ENCODE data around the gene EEF1A2.

The EEF1A2 gene

DNA sequence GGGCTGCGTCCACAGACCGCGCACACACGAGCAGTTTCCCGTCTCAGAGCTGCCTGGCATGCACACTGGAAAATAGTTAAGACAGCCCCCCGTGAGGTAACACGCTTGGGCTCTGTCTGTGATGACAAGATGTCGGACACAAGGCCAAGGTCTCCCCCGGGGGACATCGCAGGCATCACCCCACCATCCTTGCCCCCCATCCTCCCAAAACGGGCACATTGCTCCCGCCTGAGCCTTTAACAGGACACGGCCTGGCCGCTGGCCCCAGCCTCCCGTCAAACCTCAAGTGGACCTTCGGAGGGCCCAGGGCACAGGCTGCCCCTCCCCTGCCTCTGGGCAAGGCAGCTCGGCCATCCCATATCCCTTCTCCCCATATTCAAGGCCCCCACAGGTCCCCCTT, 32.0 kb downstream of the EEF1A2 start:
- DNase-seq, result no peak

DNA sequence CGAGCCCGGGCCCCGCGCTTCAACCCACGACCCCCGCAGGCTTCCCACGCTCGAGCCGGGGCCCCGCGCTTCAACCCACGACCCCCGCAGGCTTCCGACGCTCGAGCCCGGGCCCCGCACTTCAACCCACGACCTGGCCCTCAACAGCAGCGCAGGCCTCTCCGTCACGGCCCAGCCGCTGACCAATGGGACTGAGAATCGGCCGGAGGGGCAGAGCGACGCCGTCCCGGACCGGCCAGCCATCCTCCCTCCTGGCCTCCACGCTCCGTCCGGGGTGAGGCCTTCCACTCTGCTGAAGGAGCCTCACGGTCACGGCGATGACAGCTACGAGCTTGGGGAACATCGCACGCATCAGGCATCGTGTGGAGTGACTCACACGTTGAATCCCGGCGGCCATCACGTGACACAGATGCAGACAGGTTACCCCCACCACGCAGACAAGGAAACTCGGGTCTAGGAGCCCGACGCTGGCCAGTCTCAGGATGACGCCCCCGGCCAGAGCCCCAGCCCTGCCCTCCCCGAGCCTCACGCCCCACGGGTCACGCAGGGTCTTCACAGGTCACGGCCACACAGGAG, 32.5 kb downstream of the EEF1A2 start:
- DNase-seq, result no peak

GRCh38 chr20:63465380-63466249, 33.3 kb downstream of the EEF1A2 start:
- no peak for DNase-seq

GRCh38 chr20:63464289-63464635, 34.6 kb downstream of the EEF1A2 start:
- no peak for DNase-seq

DNA sequence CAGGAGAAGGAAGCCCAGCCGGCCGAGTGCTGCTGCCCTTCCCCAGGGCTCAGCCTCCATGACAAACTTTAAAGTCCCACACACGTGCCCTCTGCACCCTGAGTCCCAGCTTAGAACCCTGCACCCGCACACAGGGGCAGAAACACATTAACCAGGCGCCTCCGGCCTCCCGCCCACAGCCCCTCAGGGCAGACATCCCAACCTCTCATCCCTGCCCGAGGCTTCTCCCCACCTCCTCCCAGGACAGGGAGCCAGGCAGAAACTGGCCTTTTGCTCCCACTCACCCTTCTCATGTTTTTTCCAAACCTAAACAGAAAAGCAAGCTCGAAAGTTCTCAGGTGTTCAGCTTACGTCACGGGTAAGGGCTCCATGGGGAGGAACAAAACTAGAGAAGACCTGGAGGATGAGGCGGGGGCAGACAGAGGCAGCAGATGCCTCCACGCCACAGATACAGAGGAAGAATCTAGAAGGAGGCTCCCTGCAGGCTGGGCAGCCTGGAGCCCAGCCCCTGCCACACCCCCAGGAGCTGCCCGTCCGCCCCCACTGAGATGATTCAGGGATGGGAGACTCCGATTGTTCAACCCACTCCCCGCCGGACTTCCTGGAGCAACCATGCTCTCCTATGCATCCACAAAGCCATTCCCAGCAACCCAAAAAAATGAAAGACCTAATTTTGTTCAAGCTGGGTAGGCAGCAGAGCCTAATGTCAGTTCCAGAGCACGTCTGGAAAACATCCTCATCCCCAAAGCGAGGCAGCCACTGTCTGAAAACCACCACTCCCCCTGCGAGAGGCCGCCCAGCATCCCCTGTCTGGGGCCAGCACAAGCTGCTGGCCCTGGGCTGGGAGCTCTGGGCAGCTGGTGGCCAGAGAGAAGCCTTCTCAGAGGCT, 35.2 kb downstream of the EEF1A2 start:
- DNase-seq, result no peak

DNA sequence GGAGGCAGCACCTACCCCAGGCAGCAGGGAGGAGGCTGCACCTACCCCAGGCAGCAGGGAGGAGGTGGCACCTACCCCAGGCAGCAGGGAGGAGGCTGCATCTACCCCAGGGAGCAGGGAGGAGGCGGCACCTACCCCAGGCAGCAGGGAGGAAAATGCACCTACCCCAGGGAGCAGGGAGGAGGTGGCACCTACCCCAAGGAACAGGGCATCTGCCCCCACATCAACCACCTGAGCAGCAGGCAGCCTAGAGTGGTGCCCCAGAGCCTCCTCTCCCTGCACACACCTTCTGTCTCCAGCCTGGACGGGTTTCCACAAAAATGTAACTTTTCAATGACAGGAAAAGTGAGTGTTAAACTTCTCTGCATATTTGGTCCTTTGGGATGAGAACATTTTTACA, 36.6 kb downstream of the EEF1A2 start:
- DNase-seq, result no peak

DNA sequence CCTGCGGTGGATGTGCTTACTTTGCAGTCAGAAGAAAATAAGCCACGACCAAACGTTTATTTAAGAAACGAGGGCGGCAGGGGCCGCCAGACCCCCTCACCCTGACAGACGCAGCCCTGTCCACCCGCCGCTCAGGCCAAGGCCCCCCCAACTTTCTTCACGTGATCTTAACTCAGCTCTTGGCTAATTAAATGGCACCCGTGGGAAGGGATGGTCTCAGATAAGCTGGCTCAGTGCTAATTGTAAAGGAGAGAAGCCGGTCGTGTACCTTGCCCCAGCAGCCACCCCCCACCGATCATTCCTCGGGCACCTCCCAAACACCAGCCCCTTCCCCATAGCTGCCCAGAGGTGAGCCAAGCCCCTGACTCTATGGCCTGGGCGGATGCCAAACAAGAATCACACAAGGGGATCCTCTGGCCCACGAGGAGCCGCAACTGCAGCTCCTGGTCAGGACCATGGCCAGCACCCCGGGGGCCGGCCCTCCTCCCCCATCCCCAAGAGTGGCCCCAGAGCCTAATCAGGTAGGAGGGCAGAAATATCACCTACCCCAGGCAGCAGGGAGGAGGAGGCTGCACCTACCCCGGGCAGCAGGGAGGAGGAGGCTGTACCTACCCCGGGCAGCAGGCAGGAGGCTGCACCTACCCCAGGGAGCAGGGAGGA, 37.6 kb downstream of the EEF1A2 start:
- DNase-seq, result no peak

- DNase-seq, result no peak
Measured at GRCh38 chr20:63459070-63459380, 39.9 kb downstream of the EEF1A2 start.

DNA sequence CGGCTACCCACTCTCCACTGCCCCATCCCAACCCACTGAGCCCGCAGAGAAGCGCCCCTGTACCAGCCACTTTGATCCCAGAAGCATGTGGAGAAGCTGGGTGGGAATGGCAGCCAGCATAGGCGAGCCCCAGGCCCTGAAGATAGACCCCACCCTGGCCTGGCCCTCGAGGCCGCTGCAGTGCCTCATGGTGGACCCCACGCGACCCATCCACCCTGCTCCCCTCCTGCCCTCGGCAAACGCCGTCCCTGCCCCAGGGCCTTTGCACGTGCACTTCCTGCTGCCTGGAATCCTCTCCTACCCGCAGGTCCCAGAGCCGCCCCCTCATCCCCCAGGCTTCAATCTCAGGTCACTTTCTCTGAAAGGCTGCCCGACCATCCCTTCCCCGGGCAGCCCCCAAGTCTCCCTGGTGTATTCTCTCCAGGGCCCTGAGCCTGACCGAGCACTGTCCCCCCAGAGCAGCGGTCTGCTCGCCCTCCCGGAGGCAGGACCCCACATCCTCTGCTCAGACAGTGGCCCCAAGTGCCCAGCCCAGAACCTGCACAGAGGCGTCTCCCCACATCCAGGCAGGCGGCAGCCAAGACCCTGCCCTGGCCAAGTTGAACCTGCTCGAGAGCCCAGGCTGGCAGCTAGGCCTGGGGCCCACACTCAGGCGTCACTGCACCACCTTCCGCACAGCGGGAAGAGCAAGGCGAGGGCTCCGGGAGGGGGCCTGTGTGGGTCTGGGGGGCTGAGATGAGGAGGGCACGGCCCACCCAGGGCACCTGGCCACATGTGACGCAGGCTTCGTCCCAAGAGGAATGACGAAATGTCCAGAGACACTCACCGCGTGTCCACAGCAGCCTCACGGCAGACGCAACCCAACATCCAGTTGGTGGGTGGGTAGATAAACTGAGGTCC, 40.5 kb downstream of the EEF1A2 start:
- DNase-seq, result no peak

GRCh38 chr20:63457737-63458136, 41.1 kb downstream of the EEF1A2 start:
- peak; percentile 35 for DNase-seq

GRCh38 chr20:63456429-63457284, 42.2 kb downstream of the EEF1A2 start:
- DNase-seq, result no peak

- no peak for DNase-seq
Measured at GRCh38 chr20:63455568-63455859, 43.4 kb downstream of the EEF1A2 start.

DNA sequence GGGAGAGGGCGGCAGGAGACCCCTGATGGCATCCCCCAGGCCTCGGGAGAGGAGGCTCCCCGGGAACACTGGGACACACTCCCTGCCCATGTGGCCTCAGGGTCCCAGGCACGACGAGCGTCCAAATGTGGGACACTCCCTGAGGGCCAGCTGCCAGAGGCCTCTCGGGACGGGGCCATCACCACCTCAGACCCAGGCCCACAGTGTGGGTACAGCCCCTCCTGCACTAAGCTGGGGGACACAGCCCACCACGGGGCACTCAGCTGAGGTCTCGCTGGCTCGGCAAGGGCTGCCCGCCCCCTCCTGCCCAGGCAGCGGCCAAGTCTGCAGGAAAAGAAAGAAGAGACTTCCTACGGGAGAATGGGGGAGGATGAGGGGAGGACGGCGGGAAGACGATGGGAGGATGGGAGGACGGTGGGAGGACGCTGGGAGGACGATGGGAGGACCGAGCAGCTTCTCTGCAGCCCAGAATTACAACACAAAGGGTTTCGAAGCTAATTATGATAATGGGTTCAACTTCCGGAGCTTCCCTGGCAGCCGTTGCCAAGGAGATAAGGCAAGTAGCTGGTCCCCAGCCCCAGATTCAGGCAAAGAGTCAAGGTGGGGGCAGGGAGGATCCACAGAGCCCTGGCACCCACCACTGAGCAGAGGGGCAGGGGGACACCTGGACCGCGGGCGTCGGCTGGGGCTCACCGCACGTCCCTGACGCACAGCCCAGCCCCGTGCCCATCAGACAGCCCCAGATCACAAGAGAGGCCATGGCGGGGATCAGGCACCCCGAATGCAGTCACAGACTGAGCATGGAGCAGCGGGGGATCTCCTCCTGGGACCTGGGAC, 43.9 kb downstream of the EEF1A2 start:
- DNase-seq, result no peak

GRCh38 chr20:63452821-63453523, 45.9 kb downstream of the EEF1A2 start:
- DNase-seq, result peak; percentile 59

DNA sequence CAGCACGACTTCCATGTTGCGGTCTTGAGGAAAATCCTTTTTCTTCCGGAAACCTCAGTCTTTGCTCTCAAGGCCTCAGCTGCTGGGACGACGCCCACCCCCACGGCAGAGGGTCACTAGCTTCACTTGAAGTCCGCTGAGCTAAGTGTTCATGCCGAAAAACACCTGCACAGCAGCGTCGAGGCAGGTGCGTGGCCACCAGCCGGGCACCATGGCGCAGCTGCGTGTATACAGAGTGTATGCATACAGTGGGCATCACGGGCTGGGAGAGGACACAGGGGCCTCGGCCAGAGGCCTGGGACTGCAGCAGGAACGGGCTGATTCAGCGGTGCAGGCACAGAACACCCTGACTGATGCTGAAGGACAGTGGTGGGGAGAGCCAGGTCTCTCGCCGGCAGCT, 46.5 kb downstream of the EEF1A2 start:
- no peak for DNase-seq

DNA sequence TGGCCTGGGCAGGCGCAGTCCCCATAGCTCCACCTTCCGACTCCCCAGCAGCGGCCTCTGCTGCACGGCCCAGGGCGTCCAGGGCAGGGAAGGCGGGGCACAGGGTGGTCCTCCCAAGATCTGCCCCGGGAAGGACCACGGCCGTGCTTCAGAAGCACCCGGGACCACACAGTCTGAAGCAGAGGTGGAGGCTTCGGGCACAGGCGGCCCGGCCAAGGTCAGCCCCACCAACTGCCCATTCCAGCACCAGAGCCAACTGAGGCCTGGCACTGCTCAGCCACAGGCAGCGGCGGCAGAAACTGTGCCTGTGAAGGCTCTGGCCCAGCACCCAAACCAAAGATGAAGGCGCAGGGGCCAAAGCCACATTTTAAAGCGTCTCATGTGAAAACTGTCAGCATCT, 47.1 kb downstream of the EEF1A2 start:
- DNase-seq, result no peak

DNA sequence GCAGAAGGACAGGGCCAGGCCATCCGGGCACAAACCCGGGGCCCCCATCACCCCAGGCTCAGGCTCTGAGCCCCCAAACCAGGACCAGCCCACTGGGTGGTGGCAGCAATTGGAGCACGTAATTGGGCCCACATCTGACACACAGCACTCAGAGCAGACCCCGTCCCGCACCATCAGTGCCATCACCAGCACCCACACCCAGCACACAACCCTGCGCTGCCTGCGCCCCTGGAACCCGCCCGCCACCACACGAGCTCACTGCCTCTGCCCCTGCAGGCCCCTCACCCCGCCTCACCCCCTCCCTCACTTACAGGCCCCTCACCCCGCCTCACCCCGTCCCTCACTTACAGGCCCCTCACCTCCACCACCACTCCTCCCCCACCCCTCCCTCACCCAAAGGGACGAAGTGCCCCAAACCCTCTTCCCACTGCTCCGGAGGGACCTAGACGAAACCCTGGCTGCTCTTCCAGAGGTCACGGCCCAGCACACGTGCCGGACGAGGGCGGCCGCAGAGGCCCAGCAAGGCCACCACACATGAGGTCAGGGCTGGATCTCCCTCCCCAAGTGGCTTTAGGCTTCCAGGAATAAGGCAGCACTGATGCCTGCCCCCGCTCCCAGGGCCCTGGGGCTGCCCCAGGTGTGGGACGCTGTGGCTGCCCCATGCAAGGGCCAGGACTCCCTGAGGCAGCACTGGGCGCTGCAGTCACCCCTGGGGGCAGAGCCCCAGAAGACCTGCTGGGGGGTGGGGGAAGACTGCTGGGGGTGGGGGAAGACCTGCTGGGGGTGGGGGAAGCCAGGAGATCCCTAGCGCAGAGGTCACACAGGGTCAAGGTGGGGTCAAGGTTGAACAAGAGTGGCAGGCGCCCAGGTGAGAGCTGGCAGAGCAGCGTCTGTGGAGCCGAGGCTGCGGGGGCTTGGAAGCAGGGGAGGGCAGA, 48.8 kb downstream of the EEF1A2 start:
- DNase-seq, result no peak

- DNase-seq, result no peak
Measured at GRCh38 chr20:63449025-63449424, 49.9 kb downstream of the EEF1A2 start.

DNA sequence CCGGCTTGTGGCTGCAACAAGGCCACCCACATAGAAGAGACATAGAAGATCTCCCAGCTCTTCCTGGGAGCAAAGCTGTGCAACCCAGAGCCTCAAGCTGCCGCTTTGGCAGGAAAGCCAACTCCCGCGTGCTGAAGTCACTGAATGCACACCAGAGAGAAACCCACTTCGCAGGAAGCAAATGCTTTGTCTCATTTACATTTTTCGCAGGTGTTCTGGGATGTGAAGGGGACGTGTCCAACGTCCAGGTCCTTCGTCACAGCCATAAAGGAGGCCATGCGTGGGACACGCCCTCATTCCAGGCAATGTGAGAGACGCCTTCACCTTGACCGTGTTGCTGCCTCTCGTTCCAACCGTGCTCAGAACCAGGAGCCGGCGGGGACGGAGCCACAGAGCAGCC, 50.9 kb downstream of the EEF1A2 start:
- DNase-seq, result no peak
